PC-9 (cell line): ENCODE results near the gene TRABD.

ENCODE experiments used
- CTCF ChIP-seq: fragments of 200-600 bp; sonication (generic); conservative IDR thresholded peaks from 2 replicates; pipeline ENCODE4 v1.6.1; 2017; ENCODE audit warnings: mixed run types, antibody characterized with exemption, mild to moderate bottlenecking, moderate library complexity
- EZH2 ChIP-seq: fragments of 200-600 bp; sonication (generic); IDR thresholded peaks from 2 replicates; pipeline ENCODE4 v1.8.0; 2017; ENCODE audit warnings: antibody characterized with exemption, low read depth

- TF ChIP-seq CTCF (no peak), EZH2 (no peak)
Observed at GRCh38 chr22:50182176-50183081, 3.3 kb upstream of the TRABD start.
